ENCODE results near the gene TMEM106B. TPM values are rescaled to one million over a fixed set of nuclear protein-coding genes. Genes with fewer than 3 reads are reported as not detected.

Gene TMEM106B
- polyA plus RNA-seq, 1 experiment: 25.1 TPM

- Histone ChIP-seq H3K36me3 (ENCODE audit: control insufficient read depth, insufficient read depth, low read length) (no peaks in the 10 kb centered on the region), H3K4me3 (ENCODE audit: low read depth, low read length) (no peak overlapping the region), H3K27me3 (ENCODE audit: control insufficient read depth, insufficient read depth, low read length) (no peaks in the 10 kb centered on the region)
- DNase-seq (ENCODE audit: low read depth): no peak
- ChIA-PET CTCF (no interaction called here), POLR2A (no interaction called here)
- TF ChIP-seq CTCF (IDR thresholded peaks at IDR 0.05; ENCODE audit: insufficient read depth, low read depth, low read length): no peak
Observed at GRCh38 chr7:12267542-12267941, 56.4 kb downstream of the TMEM106B start.

GRCh38 chr7:12269100-12269895 is 58.2 kb downstream of the TMEM106B start:
- no peak for DNase-seq (ENCODE audit: low read depth)
- Histone ChIP-seq H3K27me3 (ENCODE audit: control insufficient read depth, insufficient read depth, low read length) (no peaks in the 10 kb centered on the region), H3K4me3 (ENCODE audit: low read depth, low read length) (no peak overlapping the region), H3K36me3 (ENCODE audit: control insufficient read depth, insufficient read depth, low read length) (no peaks in the 10 kb centered on the region)
- POLR2A ChIA-PET: no interaction called here
- CTCF ChIA-PET: interaction anchor here (0.9 kb wide), 1 partner anchor 50 kb away, joined by 3 read pairs; no protein-coding TSS in a partner anchor
- TF ChIP-seq CTCF (IDR thresholded peaks at IDR 0.05; ENCODE audit: insufficient read depth, low read depth, low read length): no peak

- no peaks in the 10 kb centered on the region for H3K36me3 ChIP-seq (ENCODE audit: control insufficient read depth, insufficient read depth, low read length)
- DNase-seq (ENCODE audit: low read depth): no peak
- POLR2A ChIA-PET: no interaction called here
- no peaks in the 10 kb centered on the region for H3K27me3 ChIP-seq (ENCODE audit: control insufficient read depth, insufficient read depth, low read length)
- no peak for TF ChIP-seq CTCF (IDR thresholded peaks at IDR 0.05; ENCODE audit: insufficient read depth, low read depth, low read length)
- H3K4me3 ChIP-seq (ENCODE audit: low read depth, low read length): no peak overlapping the region
- CTCF ChIA-PET: no interaction called here
Observed at GRCh38 chr7:12281038-12281437, 69.9 kb downstream of the TMEM106B start.

- DNase-seq (ENCODE audit: low read depth): no peak
- no peaks in the 10 kb centered on the region for H3K27me3 ChIP-seq (ENCODE audit: control insufficient read depth, insufficient read depth, low read length)
- TF ChIP-seq CTCF (IDR thresholded peaks at IDR 0.05; ENCODE audit: insufficient read depth, low read depth, low read length): no peak
- H3K36me3 ChIP-seq (ENCODE audit: control insufficient read depth, insufficient read depth, low read length): no peaks in the 10 kb centered on the region
- POLR2A ChIA-PET: no interaction called here
- H3K4me3 ChIP-seq (ENCODE audit: low read depth, low read length): no peak overlapping the region
- CTCF ChIA-PET: no interaction called here
Observed at GRCh38 chr7:12287901-12288300, 76.8 kb downstream of the TMEM106B start.

GRCh38 chr7:12289996-12290395 is 78.9 kb downstream of the TMEM106B start:
- no peak overlapping the region for H3K4me3 ChIP-seq (ENCODE audit: low read depth, low read length)
- TF ChIP-seq CTCF (IDR thresholded peaks at IDR 0.05; ENCODE audit: insufficient read depth, low read depth, low read length): no peak
- ChIA-PET POLR2A (no interaction called here), CTCF (no interaction called here)
- H3K36me3 ChIP-seq (ENCODE audit: control insufficient read depth, insufficient read depth, low read length): no peaks in the 10 kb centered on the region
- no peak for DNase-seq (ENCODE audit: low read depth)
- no peaks in the 10 kb centered on the region for H3K27me3 ChIP-seq (ENCODE audit: control insufficient read depth, insufficient read depth, low read length)

Measured in BJ (cell line).